ENCODE measurements around the gene TIMP3.

GRCh38 chr22:32776397-32776796, 25.1 kb upstream of the TIMP3 start:
- TF ChIP-seq CTCF (IDR thresholded peaks at IDR 0.05) (no peak), POLR2A (IDR thresholded peaks at IDR 0.05) (no peak), EP300 (IDR thresholded peaks at IDR 0.05) (no peak)

All from tibial nerve (tissue), 4 donors.